ENCODE data around the gene CDC37L1.

DNA sequence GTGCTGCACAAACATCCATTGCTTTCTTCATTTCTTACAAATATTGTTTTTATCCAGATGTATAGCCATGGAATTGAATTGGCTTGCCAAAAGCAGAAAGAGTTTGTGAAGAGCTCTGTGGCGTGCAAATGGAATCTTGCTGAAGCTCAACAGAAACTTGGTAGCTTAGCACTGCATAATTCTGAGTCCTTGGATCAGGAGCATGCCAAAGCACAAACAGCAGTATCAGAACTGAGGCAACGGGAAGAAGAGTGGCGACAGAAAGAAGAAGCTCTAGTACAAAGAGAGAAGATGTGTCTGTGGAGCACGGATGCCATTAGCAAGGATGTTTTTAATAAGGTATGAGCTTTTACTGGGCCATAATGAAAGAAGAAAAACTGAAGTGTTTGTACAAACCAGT, 5.5 kb downstream of the CDC37L1 start:
- TF ChIP-seq, protein P1, sequence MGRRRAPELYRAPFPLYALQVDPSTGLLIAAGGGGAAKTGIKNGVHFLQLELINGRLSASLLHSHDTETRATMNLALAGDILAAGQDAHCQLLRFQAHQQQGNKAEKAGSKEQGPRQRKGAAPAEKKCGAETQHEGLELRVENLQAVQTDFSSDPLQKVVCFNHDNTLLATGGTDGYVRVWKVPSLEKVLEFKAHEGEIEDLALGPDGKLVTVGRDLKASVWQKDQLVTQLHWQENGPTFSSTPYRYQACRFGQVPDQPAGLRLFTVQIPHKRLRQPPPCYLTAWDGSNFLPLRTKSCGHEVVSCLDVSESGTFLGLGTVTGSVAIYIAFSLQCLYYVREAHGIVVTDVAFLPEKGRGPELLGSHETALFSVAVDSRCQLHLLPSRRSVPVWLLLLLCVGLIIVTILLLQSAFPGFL (CRISPR knock-in tag; IDR thresholded peaks at IDR 0.05), result no peak
- TF ChIP-seq, protein P2, sequence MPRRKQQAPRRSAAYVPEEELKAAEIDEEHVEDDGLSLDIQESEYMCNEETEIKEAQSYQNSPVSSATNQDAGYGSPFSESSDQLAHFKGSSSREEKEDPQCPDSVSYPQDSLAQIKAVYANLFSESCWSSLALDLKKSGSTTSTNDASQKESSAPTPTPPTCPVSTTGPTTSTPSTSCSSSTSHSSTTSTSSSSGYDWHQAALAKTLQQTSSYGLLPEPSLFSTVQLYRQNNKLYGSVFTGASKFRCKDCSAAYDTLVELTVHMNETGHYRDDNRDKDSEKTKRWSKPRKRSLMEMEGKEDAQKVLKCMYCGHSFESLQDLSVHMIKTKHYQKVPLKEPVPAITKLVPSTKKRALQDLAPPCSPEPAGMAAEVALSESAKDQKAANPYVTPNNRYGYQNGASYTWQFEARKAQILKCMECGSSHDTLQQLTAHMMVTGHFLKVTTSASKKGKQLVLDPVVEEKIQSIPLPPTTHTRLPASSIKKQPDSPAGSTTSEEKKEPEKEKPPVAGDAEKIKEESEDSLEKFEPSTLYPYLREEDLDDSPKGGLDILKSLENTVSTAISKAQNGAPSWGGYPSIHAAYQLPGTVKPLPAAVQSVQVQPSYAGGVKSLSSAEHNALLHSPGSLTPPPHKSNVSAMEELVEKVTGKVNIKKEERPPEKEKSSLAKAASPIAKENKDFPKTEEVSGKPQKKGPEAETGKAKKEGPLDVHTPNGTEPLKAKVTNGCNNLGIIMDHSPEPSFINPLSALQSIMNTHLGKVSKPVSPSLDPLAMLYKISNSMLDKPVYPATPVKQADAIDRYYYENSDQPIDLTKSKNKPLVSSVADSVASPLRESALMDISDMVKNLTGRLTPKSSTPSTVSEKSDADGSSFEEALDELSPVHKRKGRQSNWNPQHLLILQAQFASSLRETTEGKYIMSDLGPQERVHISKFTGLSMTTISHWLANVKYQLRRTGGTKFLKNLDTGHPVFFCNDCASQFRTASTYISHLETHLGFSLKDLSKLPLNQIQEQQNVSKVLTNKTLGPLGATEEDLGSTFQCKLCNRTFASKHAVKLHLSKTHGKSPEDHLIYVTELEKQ (CRISPR knock-in tag; IDR thresholded peaks at IDR 0.05), result no peak
- TF ChIP-seq CEBPB (tag; IDR thresholded peaks at IDR 0.05), result no peak
